K562 (cell line): Measurements from ENCODE around the gene SOX18. TPM values are rescaled to one million over a fixed set of nuclear protein-coding genes. Genes with fewer than 3 reads are reported as not detected.
A peak's percentile ranks its signal among the peaks of the same experiment; 100 is the strongest.

Source experiments
- ATAC-seq: fragments of 200-7000 bp; cut with Tn5 transposase; 3 replicates; pipeline ENCODE4 v1.9.1; 2020; ENCODE audit warnings: moderate library complexity
- BruUV-seq: library from RNA; stranded (reverse); fragments of 400-500 nt; replicated peaks from 2 replicates; lab custom pipeline; 2021; lab: Mats Ljungman, UMichigan
- CTCF ChIA-PET: fragments of 300-600 bp; formaldehyde crosslinking; extraction: SDS; loops from one replicate; lab custom pipeline; 2021; ENCODE audit warnings: low intra/inter-chr PET ratio; lab: Yijun Ruan, JAX
- POLR2A ChIA-PET: fragments of 300-600, 350-650 bp; sonication (Branson Sonifier 250); formaldehyde crosslinking; extraction: SDS; loops from one replicate; lab custom pipeline; 2021; ENCODE audit warnings: antibody characterized with exemption, inconsistent platforms; lab: Yijun Ruan, JAX
- DNase-seq, 4 experiments: peaks; one replicate each; pipeline versions ENCODE4 v3.0.0 to v3.0.0-alpha.2; 2011 to 2018; ENCODE audit warnings: low spot score in 3 of 4, mixed read lengths in 3 of 4; ENCODE audit errors: extremely low read depth in 1 of 4
- FAIRE-seq: peaks from 2 replicates; lab custom pipeline; 2011; peaks lifted over from hg19 to GRCh38; lab: Jason Lieb, UNC
- H2AFZ ChIP-seq: 2 replicates; pipeline ENCODE4 v1.6.0; 2011; ENCODE audit warnings: low read depth, low read length, control low read depth, inconsistent platforms
- H3K27ac ChIP-seq: fragments of 200-600 bp; 3 replicates; pipeline ENCODE4 v1.8.0; 2011; ENCODE audit warnings: low read depth, mild to moderate bottlenecking, control low read depth, inconsistent platforms, low read length, moderate library complexity, mixed read lengths; ENCODE audit errors: extremely low read depth
- H3K27me3 ChIP-seq, 2 experiments: fragments of 300-600 bp in 1 of 2; 2 replicates in 1 of 2; 3 replicates in 1 of 2; pipeline versions ENCODE4 v1.6.0 to v1.8.0; 2011; ENCODE audit warnings: inconsistent platforms in 2 of 2, low read length in 2 of 2, mild to moderate bottlenecking in 1 of 2, mixed read lengths in 1 of 2, moderate library complexity in 1 of 2; ENCODE audit not compliant: control insufficient read depth in 2 of 2, insufficient read depth in 2 of 2
- H3K36me3 ChIP-seq: fragments of 300-600 bp; 3 replicates; pipeline ENCODE4 v1.8.0; 2011; ENCODE audit warnings: mild to moderate bottlenecking, low read length, inconsistent platforms; ENCODE audit not compliant: control insufficient read depth, insufficient read depth
- H3K4me1 ChIP-seq, 2 experiments: fragments of 200-600 bp in 1 of 2; replicated peaks in 1 of 2; 2 replicates in 1 of 2; 3 replicates in 1 of 2; pipeline versions ENCODE4 v1.5.1 to v1.8.0; 2011; ENCODE audit warnings: inconsistent platforms in 2 of 2, low read length in 2 of 2, mild to moderate bottlenecking in 1 of 2, mixed read lengths in 1 of 2, moderate library complexity in 1 of 2; ENCODE audit not compliant: control insufficient read depth in 2 of 2, insufficient read depth in 2 of 2
- H3K4me2 ChIP-seq: 2 replicates; pipeline ENCODE4 v1.6.1; 2011; ENCODE audit warnings: low read length, control low read depth, inconsistent platforms, mixed read lengths; ENCODE audit not compliant: insufficient read depth
- H3K4me3 ChIP-seq: fragments of 200-600 bp; sonication (generic), shearing (Covaris generic); 2 replicates; pipeline ENCODE4 v1.5.1; 2016; ENCODE audit warnings: control low read depth, inconsistent platforms
- H3K79me2 ChIP-seq: fragments of 200-600 bp; 3 replicates; pipeline ENCODE4 v1.8.0; 2011; ENCODE audit warnings: low read length, inconsistent platforms; ENCODE audit not compliant: control insufficient read depth, insufficient read depth
- H3K9ac ChIP-seq, 2 experiments: 2 replicates each; pipeline versions ENCODE4 v1.6.0 to v1.6.1; 2011; ENCODE audit warnings: low read depth in 2 of 2, low read length in 2 of 2, control low read depth in 1 of 2, inconsistent platforms in 1 of 2, mild to moderate bottlenecking in 1 of 2, mixed read lengths in 1 of 2; ENCODE audit not compliant: insufficient read depth in 1 of 2
- H3K9me1 ChIP-seq: one replicate; pipeline ENCODE4 v1.6.0; 2011; ENCODE audit warnings: inconsistent platforms, mild to moderate bottlenecking, low read length, moderate library complexity; ENCODE audit not compliant: control insufficient read depth, insufficient read depth
- H3K9me3 ChIP-seq: replicated peaks from 2 replicates; pipeline ENCODE4 v1.5.1; 2011; ENCODE audit warnings: low read depth, low read length, inconsistent platforms; ENCODE audit not compliant: control insufficient read depth, insufficient read depth
- H4K20me1 ChIP-seq: replicated peaks from 2 replicates; pipeline ENCODE4 v1.6.1; 2011; ENCODE audit warnings: low read length, inconsistent platforms, mixed read lengths; ENCODE audit not compliant: control insufficient read depth, insufficient read depth
- CTBP1 ChIP-seq: fragments of 450-650 bp; IDR thresholded peaks from 2 replicates; pipeline ENCODE4 v1.6.1; 2016; ENCODE audit warnings: borderline replicate concordance
- NFRKB ChIP-seq: fragments of 450-650 bp; IDR thresholded peaks from 2 replicates; pipeline ENCODE4 v1.6.1; 2016; ENCODE audit warnings: low read depth
- NONO ChIP-seq, 2 experiments: fragments of 200-400 bp in 1 of 2; fragments of 450-650 bp in 1 of 2; formaldehyde crosslinking in 1 of 2; IDR thresholded peaks; 2 replicates each; pipeline ENCODE4 v1.6.1; 2017; ENCODE audit warnings: low read depth in 2 of 2, mild to moderate bottlenecking in 2 of 2, moderate library complexity in 2 of 2, low read length in 1 of 2
- NRF1 ChIP-seq, 2 experiments: fragments of 450-650 bp; IDR thresholded peaks in 1 of 2; conservative IDR thresholded peaks in 1 of 2; 2 replicates each; pipeline ENCODE4 v1.6.1; 2014; ENCODE audit warnings: mild to moderate bottlenecking in 2 of 2
- SAFB ChIP-seq: fragments of 200-400 bp; formaldehyde crosslinking; IDR thresholded peaks from 2 replicates; pipeline ENCODE4 v1.6.1; 2017; ENCODE audit warnings: low read depth, low read length, borderline replicate concordance
- SMAD1 ChIP-seq: fragments of 150-350 bp; IDR thresholded peaks from 2 replicates; pipeline ENCODE4 v1.6.1; 2014; ENCODE audit warnings: low read length, low read depth; ENCODE audit not compliant: partially characterized antibody
- SREBF1 ChIP-seq: fragments of 150-350 bp; IDR thresholded peaks from 2 replicates; pipeline ENCODE4 v1.6.1; 2014; ENCODE audit warnings: antibody characterized with exemption, low read depth, low read length, borderline replicate concordance
- TAL1 ChIP-seq: fragments of 450-650 bp; IDR thresholded peaks from 2 replicates; pipeline ENCODE4 v1.6.1; 2016; ENCODE audit warnings: mild to moderate bottlenecking
- TBP ChIP-seq: optimal IDR thresholded peaks from 2 replicates; pipeline ENCODE3; 2011; ENCODE audit warnings: low read depth, low read length, improper control_type of control experiment
- THRA ChIP-seq: fragments of 450-650 bp; IDR thresholded peaks from 2 replicates; pipeline ENCODE4 v1.6.1; 2017; ENCODE audit warnings: mild to moderate bottlenecking, moderate library complexity
- ZHX1 ChIP-seq: fragments of 150-350 bp; conservative IDR thresholded peaks from 2 replicates; pipeline ENCODE4 v1.6.1; 2014; ENCODE audit warnings: low read length
- ZNF592 ChIP-seq: fragments of 450-650 bp; IDR thresholded peaks from 2 replicates; pipeline ENCODE4 v1.6.1; 2017; ENCODE audit warnings: antibody characterized with exemption, mild to moderate bottlenecking
- WGBS: fragments of 100-300 bp; shearing (Covaris generic); methylation state at CpG from one replicate; pipeline ENCODE4 v1.1.6; 2016; ENCODE audit warnings: low coverage, mixed read lengths; ENCODE audit not compliant: insufficient coverage; ENCODE audit errors: missing lambda C conversion rate; 5-methylcytosine and 5-hydroxymethylcytosine counted together
- in situ Hi-C: fragments of 300-500 bp; cut with MboI; formaldehyde crosslinking; loops from 4 replicates; pipeline ENCODE4 v1.15.0; 2018; ENCODE audit warnings: inconsistent platforms, mixed read lengths
- intact Hi-C: fragments of 100-400 bp; cut with micrococcal nuclease; formaldehyde crosslinking; loops from 2 replicates; pipeline ENCODE4 v1.14.2; 2022
- polyA plus RNA-seq, 8 experiments: library from polyadenylated mRNA; depleted of rRNA in 4 of 8; stranded (reverse) in 5 of 8; unstranded in 3 of 8; fragments of >200 nt; fragmentation: Nextera tagmentation in 2 of 8; fragmentation: Illumina TruSeq in 1 of 8; extraction: Ambion mirVana in 2 of 8; extraction: Trizol in 1 of 8; gene quantifications; 2 replicates each; pipeline versions ENCODE4 v1.2.1 to v1.2.3, GENCODE V29; 2011 to 2014; ENCODE audit warnings: inconsistent platforms in 1 of 8, missing spikeins in 1 of 8
- total RNA-seq, 7 experiments: library from RNA; depleted of rRNA in 6 of 7; stranded (reverse); fragments of >200 nt in 6 of 7; fragmentation: Illumina TruSeq in 2 of 7; extraction: Trizol in 2 of 7; gene quantifications; 2 replicates each; pipeline versions ENCODE4 v1.2.1 to v1.2.3, GENCODE V29; 2011 to 2021; ENCODE audit warnings: low replicate concordance in 1 of 7

The SOX18 gene
- total and polyA plus RNA-seq, 9 of the 15 experiments (the other 6 are each of a cell fraction or from before 2014, with no cell fraction given): 0.15 to 19.8 (median 0.33) TPM

GRCh38 chr20:64042054-64042781, 7.2 kb downstream of the SOX18 start:
- Histone ChIP-seq H3K4me1 (peaks cover 40 to 84% of the 10 kb centered on the region in 2 experiments), H2AFZ (peak overlapping the region; percentile 89), H3K79me2 (no peaks in the 10 kb centered on the region; the same call in 2 of the 3 replicates), H3K27ac (peak overlapping the region; percentile 81), H3K27me3 (no peaks in the 10 kb centered on the region), H3K9me3 (no peaks in the 10 kb centered on the region), H3K9ac (peak overlapping the region; percentile 74 to 92), H3K4me3 (peak overlapping the region; percentile 42), H3K9me1 (peaks cover 4% of the 10 kb centered on the region), H3K36me3 (peaks cover 3% of the 10 kb centered on the region; the same call in 1 of the 3 replicates), H4K20me1 (no peaks in the 10 kb centered on the region), H3K4me2 (peak overlapping the region; percentile 78)
- ChIA-PET POLR2A (interaction anchor here (0.7 kb wide), 1 partner anchor 10 kb away, joined by 4 read pairs; no protein-coding TSS in a partner anchor), CTCF (no interaction called here)
- in situ Hi-C loops (no loop called here), intact Hi-C loops (no loop called here)
- ATAC-seq (peak; percentile 9), FAIRE-seq (no peak), DNase-seq (peak; percentile 58 to 76 (median 67))
- WGBS: 10% methylated on average over 32 of the region's 55 CpGs
- BruUV-seq: TSS peak; percentile 50
- 0 out of 2 replicates have a peak, but pooled peaks have one; percentile 11 for TF ChIP-seq SAFB
- peak; percentile 55; the same call in 1 of the 2 replicates for TF ChIP-seq NFRKB
- TF ChIP-seq SMAD1: peak; percentile 23
- peak; percentile 93 for TF ChIP-seq CTBP1
- peak; percentile 46 for TF ChIP-seq TBP
- TF ChIP-seq ZNF592: peak; percentile 65
- peak; percentile 43 to 74; a peak in 2 of 4 replicates for TF ChIP-seq NONO (IDR thresholded peaks at IDR 0.05; ENCODE audit: low read depth in 2 of 2, low read length in 1 of 2)
- peak; percentile 22 to 32; a peak in 1 of 4 replicates for TF ChIP-seq NRF1 (conservative IDR thresholded peaks at IDR 0.05 in 1 of 2, IDR thresholded peaks at IDR 0.05 in 1 of 2)
- TF ChIP-seq SREBF1: no peak
- TF ChIP-seq TAL1: peak; percentile 48
- no peak for TF ChIP-seq ZHX1
- TF ChIP-seq THRA: no peak
